Measurements from ENCODE around the gene ANKS4B.

ANKS4B gene

GRCh38 chr16:21274172-21274726 lies 40.8 kb downstream of the ANKS4B start:
- H3K4me3 ChIP-seq (ENCODE audit: low read depth, low read length) = no peak overlapping the region
- TF ChIP-seq CTCF (IDR thresholded peaks at IDR 0.05; ENCODE audit: borderline replicate concordance, insufficient read depth, low read depth, low read length) = no peak

GRCh38 chr16:21275529-21275928 lies 42.0 kb downstream of the ANKS4B start:
- no peak for TF ChIP-seq CTCF (IDR thresholded peaks at IDR 0.05; ENCODE audit: borderline replicate concordance, insufficient read depth, low read depth, low read length)
- H3K4me3 ChIP-seq (ENCODE audit: low read depth, low read length) = no peak overlapping the region

- no peak for TF ChIP-seq CTCF (IDR thresholded peaks at IDR 0.05; ENCODE audit: borderline replicate concordance, insufficient read depth, low read depth, low read length)
Observed at GRCh38 chr16:21276090-21276489, 42.6 kb downstream of the ANKS4B start.

GRCh38 chr16:21277045-21277926 lies 43.8 kb downstream of the ANKS4B start:
- no peak overlapping the region for H3K4me3 ChIP-seq (ENCODE audit: low read depth, low read length)
- TF ChIP-seq CTCF (IDR thresholded peaks at IDR 0.05; ENCODE audit: borderline replicate concordance, insufficient read depth, low read depth, low read length) = no peak

More at GRCh38 chr16:21276090-21276489, 42.6 kb downstream of the ANKS4B start:
- no peak overlapping the region for H3K4me3 ChIP-seq (ENCODE audit: low read depth, low read length)

- peak; percentile 98 for TF ChIP-seq CTCF (IDR thresholded peaks at IDR 0.05; ENCODE audit: borderline replicate concordance, insufficient read depth, low read depth, low read length)
- peak within 1 kb of the TSS; percentile 52 for H3K4me3 ChIP-seq (ENCODE audit: low read depth, low read length)
Observed at GRCh38 chr16:21277927-21278706, 44.6 kb downstream of the ANKS4B start, which contains the start of gene CRYM. TSS of gene CRYM (minus strand) at chr16:21278290. CDS start at chr16:21278251, 39 bp downstream.

- TF ChIP-seq CTCF (IDR thresholded peaks at IDR 0.05; ENCODE audit: borderline replicate concordance, insufficient read depth, low read depth, low read length) = no peak
- no peak overlapping the region for H3K4me3 ChIP-seq (ENCODE audit: low read depth, low read length)
Observed at GRCh38 chr16:21279501-21279900, 46.0 kb downstream of the ANKS4B start.
